Measurements from ENCODE around the gene CLCA4.
A peak's percentile ranks its signal among the peaks of the same experiment; 100 is the strongest.

The CLCA4 gene

GRCh38 chr1:86505564-86505902 lies 41.3 kb upstream of the CLCA4 start:
- ChIA-PET CTCF (interaction anchor here (0.6 to 1.2 kb wide), 5 partner anchors 11 to 125 kb away, joined by 3 to 6 read pairs (median 4); no protein-coding TSS in a partner anchor), POLR2A (no interaction called here)
- Histone ChIP-seq H3K27ac (ENCODE audit: extremely low read depth, low read depth, low read length) (no peak overlapping the region), H3K4me3 (ENCODE audit: low read depth, low read length) (no peak overlapping the region), H3K36me3 (ENCODE audit: control insufficient read depth in 2 of 2, insufficient read depth in 1 of 2, low read length in 2 of 2) (no peaks in the 10 kb centered on the region), H3K9me3 (ENCODE audit: control insufficient read depth, insufficient read depth, low read depth, low read length) (no peaks in the 10 kb centered on the region), H3K4me1 (ENCODE audit: control insufficient read depth, insufficient read depth, low read length) (no peaks in the 10 kb centered on the region)
- no peak for TF ChIP-seq ZBTB1 (tag by site-specific recombination; IDR thresholded peaks at IDR 0.05)
- no peak for TF ChIP-seq ZNF707 (tag by site-specific recombination; IDR thresholded peaks at IDR 0.05)
- TF ChIP-seq ZNF521 (tag by site-specific recombination; IDR thresholded peaks at IDR 0.05) = no peak
- TF ChIP-seq ZNF658 (tag by site-specific recombination; IDR thresholded peaks at IDR 0.05) = no peak
- no peak for TF ChIP-seq TSHZ1 (tag by site-specific recombination; IDR thresholded peaks at IDR 0.05; ENCODE audit: borderline replicate concordance)
- no peak for TF ChIP-seq PATZ1 (tag by site-specific recombination; IDR thresholded peaks at IDR 0.05)
- TF ChIP-seq KLF10 (tag by site-specific recombination; IDR thresholded peaks at IDR 0.05) = no peak
- no peak for TF ChIP-seq ZSCAN4 (tag by site-specific recombination; IDR thresholded peaks at IDR 0.05)
- TF ChIP-seq ZBTB49 (tag by site-specific recombination; IDR thresholded peaks at IDR 0.05; ENCODE audit: low read depth) = no peak

- ChIA-PET CTCF (interaction anchor here (0.6 to 3.4 kb wide), 12 partner anchors 9 to 210 kb away, joined by 3 to 19 read pairs (median 4); no protein-coding TSS in a partner anchor), POLR2A (no interaction called here)
- TF ChIP-seq INSM2 (tag by site-specific recombination; IDR thresholded peaks at IDR 0.05) (no peak), ZNF76 (tag by site-specific recombination; IDR thresholded peaks at IDR 0.05; ENCODE audit: borderline replicate concordance, low read depth) (no peak), SCRT1 (tag by site-specific recombination; IDR thresholded peaks at IDR 0.05; ENCODE audit: borderline replicate concordance) (no peak), ZNF654 (tag by site-specific recombination; IDR thresholded peaks at IDR 0.05; ENCODE audit: low read depth) (peak; percentile 31; the same call in 1 of the 2 replicates)
- Histone ChIP-seq H3K9me3 (ENCODE audit: control insufficient read depth, insufficient read depth, low read depth, low read length) (no peaks in the 10 kb centered on the region), H3K4me1 (ENCODE audit: control insufficient read depth, insufficient read depth, low read length) (no peaks in the 10 kb centered on the region), H3K27ac (ENCODE audit: extremely low read depth, low read depth, low read length) (no peak overlapping the region), H3K4me3 (ENCODE audit: low read depth, low read length) (no peak overlapping the region), H3K36me3 (ENCODE audit: control insufficient read depth in 2 of 2, insufficient read depth in 1 of 2, low read length in 2 of 2) (no peaks in the 10 kb centered on the region)
These were observed 38.8 kb upstream of the CLCA4 start for GRCh38 chr1:86507935-86508582.

Measured in HEK293 (cell line).